Activated naive CD4-positive, alpha-beta T cell treated with anti-CD3 and anti-CD28 coated beads, Interleukin-2, amount 50 U/mL, for 72 hours (primary cell): ENCODE measurements around the gene COL2A1. TPM values are rescaled to one million over a fixed set of nuclear protein-coding genes. Genes with fewer than 3 reads are reported as not detected.

Experiments used
- ATAC-seq, 2 donors: fragments of 150-1000 bp; cut with Tn5 transposase; 2 replicates each; pipeline ENCODE4 v1.10.0; 2021; ENCODE audit warnings: mild to moderate bottlenecking in 2 of 2, moderate library complexity in 2 of 2
- DNase-seq, 2 donors: peaks; one replicate each; pipeline ENCODE4 v3.0.0; 2021 to 2022; ENCODE audit warnings: low spot score in 2 of 2
- H3K27ac Mint-ChIP-seq, 2 donors: one replicate each; pipeline ENCODE4 v1.8.0; 2022; ENCODE audit warnings: mild to moderate bottlenecking in 2 of 2, mixed read lengths in 2 of 2
- H3K36me3 Mint-ChIP-seq, 2 donors: one replicate each; pipeline ENCODE4 v1.8.0; 2022; ENCODE audit warnings: mixed read lengths in 2 of 2
- H3K9me3 Mint-ChIP-seq, 2 donors: one replicate each; pipeline ENCODE4 v1.8.0; 2022; ENCODE audit warnings: mixed read lengths in 2 of 2
- total RNA-seq, 2 donors: library from RNA; stranded (reverse); gene quantifications; one replicate each; pipeline ENCODE4 v1.2.3, GENCODE V29; 2022

The COL2A1 gene
- total RNA-seq, 2 donors from 2014 or later, result not detected

GRCh38 chr12:47938594-47938993 is 65.7 kb downstream of the COL2A1 start:
- ATAC-seq, result no peak

GRCh38 chr12:47938093-47938492 is 66.2 kb downstream of the COL2A1 start:
- ATAC-seq (no peak), DNase-seq (no peak)
- Mint-ChIP-seq H3K27ac (no peak overlapping the region), H3K9me3 (no peaks in the 10 kb centered on the region), H3K36me3 (no peaks in the 10 kb centered on the region)

More at GRCh38 chr12:47938594-47938993, 65.7 kb downstream of the COL2A1 start:
- DNase-seq, result no peak
- no peaks in the 10 kb centered on the region for H3K36me3 Mint-ChIP-seq
- H3K9me3 Mint-ChIP-seq, result no peaks in the 10 kb centered on the region
- H3K27ac Mint-ChIP-seq, result no peak overlapping the region

GRCh38 chr12:47935184-47935583 is 69.1 kb downstream of the COL2A1 start:
- DNase-seq (no peak), ATAC-seq (no peak)
- Mint-ChIP-seq H3K9me3 (no peaks in the 10 kb centered on the region), H3K36me3 (no peaks in the 10 kb centered on the region), H3K27ac (no peak overlapping the region)

GRCh38 chr12:47931187-47931586 is 73.1 kb downstream of the COL2A1 start:
- Mint-ChIP-seq H3K9me3 (no peaks in the 10 kb centered on the region), H3K27ac (no peak overlapping the region), H3K36me3 (no peaks in the 10 kb centered on the region)
- ATAC-seq (no peak), DNase-seq (no peak)

GRCh38 chr12:47930634-47931033 is 73.6 kb downstream of the COL2A1 start:
- H3K36me3 Mint-ChIP-seq, result no peaks in the 10 kb centered on the region
- H3K27ac Mint-ChIP-seq, result no peak overlapping the region
- ATAC-seq (no peak), DNase-seq (no peak)
- no peaks in the 10 kb centered on the region for H3K9me3 Mint-ChIP-seq

GRCh38 chr12:47927346-47927745 is 76.9 kb downstream of the COL2A1 start:
- DNase-seq (no peak), ATAC-seq (no peak)
- no peak overlapping the region for H3K27ac Mint-ChIP-seq
- no peaks in the 10 kb centered on the region for H3K9me3 Mint-ChIP-seq
- H3K36me3 Mint-ChIP-seq, result no peaks in the 10 kb centered on the region

Other genes starting within 250 kb of the COL2A1 start
- gene RAPGEF3, start 245.6 kb downstream of the COL2A1 start, total RNA-seq, result 1 to 10 TPM; 1.1 to 2.7 TPM
- gene SLC48A1, start 231.2 kb downstream of the COL2A1 start, total RNA-seq, result 1 to 10 TPM; 5.2 to 7.4 TPM
- 100 to 1,000 TPM; 285 to 334 TPM for gene HDAC7, start 184.6 kb downstream of the COL2A1 start, total RNA-seq
- gene VDR, start 99.5 kb downstream of the COL2A1 start, total RNA-seq, result 100 to 1,000 TPM in 1 of 2 donors, 10 to 100 TPM in 1; 92.4 to 133 TPM
- 100 to 1,000 TPM; 134 to 305 TPM for gene TMEM106C, start 40.9 kb downstream of the COL2A1 start, total RNA-seq
- gene SENP1, start 101.6 kb upstream of the COL2A1 start, total RNA-seq, result 10 to 100 TPM; 39.9 to 69.8 TPM
- gene PFKM, start 114.9 kb upstream of the COL2A1 start, total RNA-seq, result 10 to 100 TPM; 80.3 to 81.3 TPM
- 10 to 100 TPM; 30.7 to 45.3 TPM for gene ASB8, start 153.0 kb upstream of the COL2A1 start, total RNA-seq
- gene CCDC184, start 179.2 kb upstream of the COL2A1 start, total RNA-seq, result under 1 TPM; 0.25 to 0.64 TPM
- gene OR10AD1, start 198.8 kb upstream of the COL2A1 start, total RNA-seq, result not detected